HepG2 (cell line): Measurements from ENCODE around the gene GBP1.

Experiments used
- NFIC ChIP-seq: IDR thresholded peaks from 2 replicates; pipeline ENCODE4 v1.6.1; 2012; ENCODE audit warnings: mild to moderate bottlenecking, low read length, inconsistent platforms
- TF ChIP-seq, protein P1 (sequence below): sonication (generic); formaldehyde crosslinking; IDR thresholded peaks from 2 replicates; pipeline ENCODE4 v1.5.0; 2020; ENCODE audit warnings: mild to moderate bottlenecking, missing genetic modification reagents, moderate library complexity

DNA sequence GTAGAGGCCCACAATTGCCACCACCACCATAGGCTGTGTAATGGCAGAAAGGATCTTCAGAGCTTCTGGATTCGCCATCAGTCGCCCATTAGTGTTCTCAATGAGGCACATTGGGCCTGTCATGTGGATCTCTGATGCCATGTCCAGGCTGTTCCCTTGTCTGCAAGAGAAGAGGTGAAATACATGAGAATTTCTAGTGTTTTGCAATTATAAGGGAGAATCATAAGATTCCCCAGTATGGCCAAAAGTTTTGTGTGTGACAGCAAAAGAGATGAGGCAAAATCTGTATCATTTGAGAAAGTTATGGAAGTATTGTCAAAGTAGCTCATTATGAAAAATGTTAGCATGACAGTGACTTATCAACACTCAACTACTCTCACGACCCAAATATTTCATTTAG is 1.9 kb downstream of the GBP1 start:
- no peak for TF ChIP-seq NFIC
- TF ChIP-seq, protein P1, sequence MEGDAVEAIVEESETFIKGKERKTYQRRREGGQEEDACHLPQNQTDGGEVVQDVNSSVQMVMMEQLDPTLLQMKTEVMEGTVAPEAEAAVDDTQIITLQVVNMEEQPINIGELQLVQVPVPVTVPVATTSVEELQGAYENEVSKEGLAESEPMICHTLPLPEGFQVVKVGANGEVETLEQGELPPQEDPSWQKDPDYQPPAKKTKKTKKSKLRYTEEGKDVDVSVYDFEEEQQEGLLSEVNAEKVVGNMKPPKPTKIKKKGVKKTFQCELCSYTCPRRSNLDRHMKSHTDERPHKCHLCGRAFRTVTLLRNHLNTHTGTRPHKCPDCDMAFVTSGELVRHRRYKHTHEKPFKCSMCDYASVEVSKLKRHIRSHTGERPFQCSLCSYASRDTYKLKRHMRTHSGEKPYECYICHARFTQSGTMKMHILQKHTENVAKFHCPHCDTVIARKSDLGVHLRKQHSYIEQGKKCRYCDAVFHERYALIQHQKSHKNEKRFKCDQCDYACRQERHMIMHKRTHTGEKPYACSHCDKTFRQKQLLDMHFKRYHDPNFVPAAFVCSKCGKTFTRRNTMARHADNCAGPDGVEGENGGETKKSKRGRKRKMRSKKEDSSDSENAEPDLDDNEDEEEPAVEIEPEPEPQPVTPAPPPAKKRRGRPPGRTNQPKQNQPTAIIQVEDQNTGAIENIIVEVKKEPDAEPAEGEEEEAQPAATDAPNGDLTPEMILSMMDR: no peak
